Activated naive CD8-positive, alpha-beta T cell treated with anti-CD3 and anti-CD28 coated beads, Interleukin-2, amount 10 ng/mL, durations not matched to agents 7 days and 5 days (primary cell): ENCODE measurements around the gene SEPTIN7. TPM values are rescaled to one million over a fixed set of nuclear protein-coding genes. Genes with fewer than 3 reads are reported as not detected.
A peak's percentile ranks its signal among the peaks of the same experiment; 100 is the strongest.

Source experiments
- ATAC-seq: fragments of 150-1000 bp; cut with Tn5 transposase; one replicate; pipeline ENCODE4 v1.10.0; 2021; ENCODE audit warnings: low read depth, moderate library complexity
- POLR2A ChIA-PET: fragments of 350-600 bp; sonication (Branson Sonifier 250); formaldehyde crosslinking; loops from one replicate; lab custom pipeline; 2021; ENCODE audit warnings: antibody characterized with exemption; lab: Charles Lee
- DNase-seq: peaks from one replicate; pipeline ENCODE4 v3.0.0; 2021
- H3K27ac Mint-ChIP-seq: one replicate; pipeline ENCODE4 v1.8.0; 2022; ENCODE audit warnings: mild to moderate bottlenecking, mixed read lengths
- H3K27me3 Mint-ChIP-seq: one replicate; pipeline ENCODE4 v1.8.0; 2022; ENCODE audit warnings: mild to moderate bottlenecking, moderate library complexity, mixed read lengths
- H3K36me3 Mint-ChIP-seq: one replicate; pipeline ENCODE4 v1.8.0; 2021; ENCODE audit warnings: mild to moderate bottlenecking, mixed read lengths
- H3K4me1 Mint-ChIP-seq: one replicate; pipeline ENCODE4 v1.8.0; 2021; ENCODE audit warnings: mixed read lengths
- H3K4me3 Mint-ChIP-seq: one replicate; pipeline ENCODE4 v1.8.0; 2022; ENCODE audit warnings: mild to moderate bottlenecking, moderate library complexity, mixed read lengths
- H3K9me3 Mint-ChIP-seq: one replicate; pipeline ENCODE4 v1.8.0; 2021; ENCODE audit warnings: mixed read lengths
- total RNA-seq, 2 experiments: library from RNA; stranded (reverse); gene quantifications; one replicate each; pipeline ENCODE4 v1.2.3, GENCODE V29; 2021

SEPTIN7 gene
- total RNA-seq, 2 experiments from 2014 or later = 264 to 266 TPM

GRCh38 chr7:35801392-35802101 lies 690 bp downstream of the SEPTIN7 start:
- Mint-ChIP-seq H3K4me3 (peak overlapping the region; percentile 94), H3K27ac (peak overlapping the region; percentile 90), H3K36me3 (peaks cover 22% of the 10 kb centered on the region), H3K9me3 (no peaks in the 10 kb centered on the region), H3K4me1 (peaks cover 33% of the 10 kb centered on the region), H3K27me3 (no peaks in the 10 kb centered on the region)
- DNase-seq (peak; percentile 83), ATAC-seq (peak; percentile 32)
- POLR2A ChIA-PET = interaction anchor here (0.5 to 4.1 kb wide), 20 partner anchors 12 to 975 kb away, joined by 3 to 76 read pairs (median 4); partner anchors contain the start of gene HERPUD2

- Mint-ChIP-seq H3K27me3 (no peaks in the 10 kb centered on the region), H3K4me1 (peaks cover 33% of the 10 kb centered on the region), H3K9me3 (no peaks in the 10 kb centered on the region), H3K27ac (peak overlapping the region; percentile 90), H3K4me3 (peak overlapping the region; percentile 94), H3K36me3 (peaks cover 19% of the 10 kb centered on the region)
- DNase-seq = no peak
- no peak for ATAC-seq
- POLR2A ChIA-PET = interaction anchor here (2.6 to 4.1 kb wide), 4 partner anchors 74 to 485 kb away, joined by 14 to 76 read pairs (median 52); partner anchors contain the start of gene HERPUD2
Measured at GRCh38 chr7:35802102-35802466, 1.2 kb downstream of the SEPTIN7 start.

GRCh38 chr7:35802649-35803048 lies 1.8 kb downstream of the SEPTIN7 start:
- DNase-seq = no peak

GRCh38 chr7:35804231-35804970 lies 3.5 kb downstream of the SEPTIN7 start:
- POLR2A ChIA-PET = interaction anchor here (0.7 kb wide), 1 partner anchor 94 kb away, joined by 4 read pairs; no protein-coding TSS in a partner anchor
- Mint-ChIP-seq H3K27me3 (no peaks in the 10 kb centered on the region), H3K36me3 (peaks cover 29% of the 10 kb centered on the region), H3K9me3 (no peaks in the 10 kb centered on the region), H3K4me1 (peaks cover 43% of the 10 kb centered on the region), H3K27ac (no peak overlapping the region), H3K4me3 (no peak overlapping the region)
- ATAC-seq (no peak), DNase-seq (no peak)

More at GRCh38 chr7:35802649-35803048, 1.8 kb downstream of the SEPTIN7 start:
- Mint-ChIP-seq H3K27me3 (no peaks in the 10 kb centered on the region), H3K9me3 (no peaks in the 10 kb centered on the region), H3K36me3 (peaks cover 19% of the 10 kb centered on the region), H3K4me1 (peaks cover 33% of the 10 kb centered on the region), H3K4me3 (peak overlapping the region; percentile 94), H3K27ac (peak overlapping the region; percentile 90)
- ATAC-seq = no peak
- POLR2A ChIA-PET = interaction anchor here (4.1 kb wide), 1 partner anchor 75 kb away, joined by 75 read pairs; no protein-coding TSS in a partner anchor

- Mint-ChIP-seq H3K4me1 (peaks cover 46% of the 10 kb centered on the region), H3K27ac (no peak overlapping the region), H3K27me3 (no peaks in the 10 kb centered on the region), H3K9me3 (no peaks in the 10 kb centered on the region), H3K4me3 (no peak overlapping the region), H3K36me3 (peaks cover 41% of the 10 kb centered on the region)
- ATAC-seq = no peak
- no peak for DNase-seq
- POLR2A ChIA-PET = no interaction called here
Measured at GRCh38 chr7:35805876-35806275, 5.0 kb downstream of the SEPTIN7 start.

GRCh38 chr7:35816514-35816913 lies 15.7 kb downstream of the SEPTIN7 start:
- H3K9me3 Mint-ChIP-seq = peaks cover 14% of the 10 kb centered on the region

GRCh38 chr7:35817181-35817580 lies 16.3 kb downstream of the SEPTIN7 start:
- Mint-ChIP-seq H3K27me3 (no peaks in the 10 kb centered on the region), H3K36me3 (peaks cover 59% of the 10 kb centered on the region), H3K4me1 (peaks cover 37% of the 10 kb centered on the region), H3K4me3 (no peak overlapping the region), H3K27ac (no peak overlapping the region), H3K9me3 (peaks cover 14% of the 10 kb centered on the region)
- no peak for ATAC-seq
- no peak for DNase-seq
- POLR2A ChIA-PET = no interaction called here

More at GRCh38 chr7:35816514-35816913, 15.7 kb downstream of the SEPTIN7 start:
- Mint-ChIP-seq H3K27me3 (no peaks in the 10 kb centered on the region), H3K4me3 (no peak overlapping the region), H3K27ac (no peak overlapping the region), H3K36me3 (peaks cover 58% of the 10 kb centered on the region), H3K4me1 (peaks cover 38% of the 10 kb centered on the region)
- POLR2A ChIA-PET = no interaction called here
- DNase-seq (no peak), ATAC-seq (no peak)

GRCh38 chr7:35817930-35818329 lies 17.1 kb downstream of the SEPTIN7 start:
- no peaks in the 10 kb centered on the region for H3K27me3 Mint-ChIP-seq
- H3K4me1 Mint-ChIP-seq = peaks cover 39% of the 10 kb centered on the region
- no peak for ATAC-seq
- H3K4me3 Mint-ChIP-seq = no peak overlapping the region
- peaks cover 64% of the 10 kb centered on the region for H3K36me3 Mint-ChIP-seq
- H3K27ac Mint-ChIP-seq = no peak overlapping the region
- no peak for DNase-seq
- peaks cover 14% of the 10 kb centered on the region for H3K9me3 Mint-ChIP-seq
- POLR2A ChIA-PET = no interaction called here

- Mint-ChIP-seq H3K9me3 (peaks cover 14% of the 10 kb centered on the region), H3K27me3 (no peaks in the 10 kb centered on the region), H3K4me1 (peaks cover 43% of the 10 kb centered on the region), H3K4me3 (no peak overlapping the region), H3K36me3 (peaks cover 64% of the 10 kb centered on the region), H3K27ac (no peak overlapping the region)
- DNase-seq (no peak), ATAC-seq (no peak)
- POLR2A ChIA-PET = interaction anchor here (1.5 kb wide), 1 partner anchor 11 kb away, joined by 5 read pairs; no protein-coding TSS in a partner anchor
Measured at GRCh38 chr7:35818513-35818912, 17.7 kb downstream of the SEPTIN7 start.

- no peak for ATAC-seq
- H3K27me3 Mint-ChIP-seq = no peaks in the 10 kb centered on the region
- H3K4me3 Mint-ChIP-seq = no peak overlapping the region
- H3K36me3 Mint-ChIP-seq = peaks cover 59% of the 10 kb centered on the region
- peaks cover 14% of the 10 kb centered on the region for H3K9me3 Mint-ChIP-seq
- H3K4me1 Mint-ChIP-seq = peaks cover 46% of the 10 kb centered on the region
- H3K27ac Mint-ChIP-seq = no peak overlapping the region
- POLR2A ChIA-PET = interaction anchor here (0.8 to 1.5 kb wide), 2 partner anchors 12 to 614 kb away, joined by 4 to 5 read pairs; no protein-coding TSS in a partner anchor
- DNase-seq = no peak
Measured at GRCh38 chr7:35819310-35819709, 18.5 kb downstream of the SEPTIN7 start.

GRCh38 chr7:35819954-35820703 lies 19.3 kb downstream of the SEPTIN7 start:
- DNase-seq (no peak), ATAC-seq (no peak)
- Mint-ChIP-seq H3K4me1 (peaks cover 46% of the 10 kb centered on the region), H3K36me3 (peaks cover 55% of the 10 kb centered on the region), H3K27me3 (no peaks in the 10 kb centered on the region), H3K4me3 (no peak overlapping the region), H3K9me3 (peaks cover 12% of the 10 kb centered on the region), H3K27ac (no peak overlapping the region)
- POLR2A ChIA-PET = interaction anchor here (0.8 to 1.5 kb wide), 2 partner anchors 13 to 613 kb away, joined by 4 to 5 read pairs; no protein-coding TSS in a partner anchor

- POLR2A ChIA-PET = no interaction called here
- H3K27ac Mint-ChIP-seq = no peak overlapping the region
- ATAC-seq (no peak), DNase-seq (no peak)
- peaks cover 12% of the 10 kb centered on the region for H3K9me3 Mint-ChIP-seq
- H3K27me3 Mint-ChIP-seq = no peaks in the 10 kb centered on the region
- no peak overlapping the region for H3K4me3 Mint-ChIP-seq
- peaks cover 50% of the 10 kb centered on the region for H3K36me3 Mint-ChIP-seq
- peaks cover 46% of the 10 kb centered on the region for H3K4me1 Mint-ChIP-seq
Measured at GRCh38 chr7:35820858-35821257, 20.0 kb downstream of the SEPTIN7 start.

- peaks cover 10% of the 10 kb centered on the region for H3K9me3 Mint-ChIP-seq
- ATAC-seq (no peak), DNase-seq (no peak)
- H3K27me3 Mint-ChIP-seq = no peaks in the 10 kb centered on the region
- no peak overlapping the region for H3K27ac Mint-ChIP-seq
- no peak overlapping the region for H3K4me3 Mint-ChIP-seq
- POLR2A ChIA-PET = no interaction called here
- peaks cover 32% of the 10 kb centered on the region for H3K4me1 Mint-ChIP-seq
- peaks cover 36% of the 10 kb centered on the region for H3K36me3 Mint-ChIP-seq
Measured at GRCh38 chr7:35823440-35823839, 22.6 kb downstream of the SEPTIN7 start.
